NCI-H69 (cell line): ENCODE data around the gene FEM1A.
"Not testable (repeated sequence)": the region's sequence is repeated elsewhere in the genome, so short reads cannot be mapped to it uniquely, and the experiment has no call there.

ENCODE experiments used
- DNase-seq: peaks from one replicate; lab custom pipeline; 2025; lab: John Stamatoyannopoulos, UW

The FEM1A gene

GRCh38 chr19:4791183-4792018 lies at the start of gene FEM1A:
FEM1A (plus strand) TSS chr19:4791734; CDS start chr19:4791855, 121 bp downstream.
- DNase-seq = peak; percentile 100

GRCh38 chr19:4742723-4743646 lies 48.5 kb upstream of the FEM1A start:
- DNase-seq = peak; percentile 98

- DNase-seq = peak; percentile 43
Observed at GRCh38 chr19:4744451-4745174, 46.9 kb upstream of the FEM1A start.

GRCh38 chr19:4745175-4745574 lies 46.4 kb upstream of the FEM1A start:
- DNase-seq = not testable (repeated sequence)

GRCh38 chr19:4745986-4746385 lies 45.5 kb upstream of the FEM1A start:
- no peak for DNase-seq

GRCh38 chr19:4748185-4748584 lies 43.3 kb upstream of the FEM1A start:
- no peak for DNase-seq

GRCh38 chr19:4748589-4748988 lies 42.9 kb upstream of the FEM1A start:
- peak; percentile 63 for DNase-seq

- DNase-seq = peak; percentile 64
Observed at GRCh38 chr19:4749870-4750590, 41.5 kb upstream of the FEM1A start.

- peak; percentile 87 for DNase-seq
Observed at GRCh38 chr19:4754248-4754647, 37.3 kb upstream of the FEM1A start.

- DNase-seq = no peak
Observed at GRCh38 chr19:4755459-4755858, 36.1 kb upstream of the FEM1A start.

- DNase-seq = no peak
Observed at GRCh38 chr19:4758082-4758481, 33.5 kb upstream of the FEM1A start.

GRCh38 chr19:4758659-4759058 lies 32.9 kb upstream of the FEM1A start:
- no peak for DNase-seq

- DNase-seq = peak; percentile 99
Observed at GRCh38 chr19:4759388-4760284, 31.9 kb upstream of the FEM1A start.

- no peak for DNase-seq
Observed at GRCh38 chr19:4760285-4760650, 31.3 kb upstream of the FEM1A start.

- DNase-seq = no peak
Observed at GRCh38 chr19:4763021-4763420, 28.5 kb upstream of the FEM1A start.

- DNase-seq = peak; percentile 85
Observed at GRCh38 chr19:4764393-4764660, 27.2 kb upstream of the FEM1A start.

GRCh38 chr19:4768934-4769777 lies 22.4 kb upstream of the FEM1A start:
- DNase-seq = peak; percentile 99

GRCh38 chr19:4772566-4772965 lies 19.0 kb upstream of the FEM1A start:
- peak; percentile 76 for DNase-seq

- peak; percentile 74 for DNase-seq
Observed at GRCh38 chr19:4773047-4773640, 18.4 kb upstream of the FEM1A start.
